ENCODE results near the gene HMGB1. TPM values are rescaled to one million over a fixed set of nuclear protein-coding genes. Genes with fewer than 3 reads are reported as not detected.

HMGB1 gene
- total and polyA plus RNA-seq, 8 donors, result 29.5 to 479 (median 339) TPM

DNA sequence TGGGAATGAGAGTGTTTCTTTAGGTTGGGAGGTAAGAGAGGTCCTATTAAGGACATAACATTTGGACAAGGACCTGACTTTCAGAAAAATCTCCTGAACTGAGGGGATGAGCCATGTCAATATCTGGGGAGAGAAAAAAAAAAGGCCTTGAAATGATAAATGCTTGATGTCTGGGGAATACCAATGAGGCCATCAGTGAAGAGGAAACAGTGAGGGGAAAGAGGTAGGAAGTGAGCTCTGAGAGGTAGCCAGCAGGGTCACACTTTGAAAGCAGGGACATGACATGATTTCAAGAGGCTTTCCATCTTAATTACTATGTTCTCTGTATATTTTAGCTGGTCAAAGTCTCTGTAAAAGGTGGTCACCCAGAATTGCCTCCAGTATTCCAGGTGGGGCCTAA, 53.4 kb downstream of the HMGB1 start:
- no peaks in the 10 kb centered on the region for H3K36me3 ChIP-seq
- intact Hi-C loops (cut with DNase I; ENCODE audit: low total_unique reads), result no loop called here
- no peak overlapping the region for H3K27ac ChIP-seq
- peaks cover 6 to 26% (median 17%) of the 10 kb centered on the region in 4 donors for H3K4me1 ChIP-seq
- H3K27me3 ChIP-seq, result no peaks in the 10 kb centered on the region
- H3K9me3 ChIP-seq, result no peaks in the 10 kb centered on the region
- TF ChIP-seq EP300 (IDR thresholded peaks at IDR 0.05) (no peak), POLR2AphosphoS5 (IDR thresholded peaks at IDR 0.05) (no peak), POLR2A (IDR thresholded peaks at IDR 0.05) (no peak)
- TF ChIP-seq, protein P1, sequence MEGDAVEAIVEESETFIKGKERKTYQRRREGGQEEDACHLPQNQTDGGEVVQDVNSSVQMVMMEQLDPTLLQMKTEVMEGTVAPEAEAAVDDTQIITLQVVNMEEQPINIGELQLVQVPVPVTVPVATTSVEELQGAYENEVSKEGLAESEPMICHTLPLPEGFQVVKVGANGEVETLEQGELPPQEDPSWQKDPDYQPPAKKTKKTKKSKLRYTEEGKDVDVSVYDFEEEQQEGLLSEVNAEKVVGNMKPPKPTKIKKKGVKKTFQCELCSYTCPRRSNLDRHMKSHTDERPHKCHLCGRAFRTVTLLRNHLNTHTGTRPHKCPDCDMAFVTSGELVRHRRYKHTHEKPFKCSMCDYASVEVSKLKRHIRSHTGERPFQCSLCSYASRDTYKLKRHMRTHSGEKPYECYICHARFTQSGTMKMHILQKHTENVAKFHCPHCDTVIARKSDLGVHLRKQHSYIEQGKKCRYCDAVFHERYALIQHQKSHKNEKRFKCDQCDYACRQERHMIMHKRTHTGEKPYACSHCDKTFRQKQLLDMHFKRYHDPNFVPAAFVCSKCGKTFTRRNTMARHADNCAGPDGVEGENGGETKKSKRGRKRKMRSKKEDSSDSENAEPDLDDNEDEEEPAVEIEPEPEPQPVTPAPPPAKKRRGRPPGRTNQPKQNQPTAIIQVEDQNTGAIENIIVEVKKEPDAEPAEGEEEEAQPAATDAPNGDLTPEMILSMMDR (IDR thresholded peaks at IDR 0.05), result no peak
- H3K4me3 ChIP-seq, result no peak overlapping the region
- DNase-seq, result no peak

DNA sequence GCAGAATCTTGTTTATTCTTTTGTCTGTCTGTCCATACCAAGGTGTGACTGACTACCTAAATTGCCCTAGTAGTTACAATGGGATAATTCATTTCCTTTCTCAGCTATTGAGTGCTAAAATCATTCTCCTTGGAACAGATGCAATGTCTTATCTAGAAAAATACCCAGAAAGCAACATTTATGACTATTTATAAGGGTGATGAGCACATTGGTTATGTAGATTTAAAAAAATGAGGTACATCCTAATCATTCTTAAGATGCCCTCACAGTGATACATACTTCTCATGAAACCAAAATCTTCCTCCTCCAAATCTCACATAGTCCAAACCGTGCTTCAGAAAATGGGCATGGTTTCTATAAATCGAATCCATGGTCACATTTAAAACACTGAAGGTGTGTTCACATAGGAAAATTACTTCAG, 55.0 kb downstream of the HMGB1 start:
- no peak overlapping the region for H3K4me3 ChIP-seq
- no peak for DNase-seq
- intact Hi-C loops (cut with DNase I; ENCODE audit: low total_unique reads), result no loop called here
- 88 to 95% (median 93%) methylated on average over 2 of the region's 2 CpGs for WGBS, 5 donors
- H3K36me3 ChIP-seq, result no peaks in the 10 kb centered on the region
- peaks cover 6 to 26% (median 17%) of the 10 kb centered on the region in 4 donors for H3K4me1 ChIP-seq
- peak overlapping the region in 3 of 5 donors; percentile 85 to 91 (median 86) for H3K27ac ChIP-seq
- TF ChIP-seq POLR2AphosphoS5 (IDR thresholded peaks at IDR 0.05), result no peak
- TF ChIP-seq, protein P1 (IDR thresholded peaks at IDR 0.05), result no peak
- TF ChIP-seq EP300 (IDR thresholded peaks at IDR 0.05), result no peak
- TF ChIP-seq POLR2A (IDR thresholded peaks at IDR 0.05), result no peak
- no peaks in the 10 kb centered on the region for H3K27me3 ChIP-seq
- H3K9me3 ChIP-seq, result no peaks in the 10 kb centered on the region

DNA sequence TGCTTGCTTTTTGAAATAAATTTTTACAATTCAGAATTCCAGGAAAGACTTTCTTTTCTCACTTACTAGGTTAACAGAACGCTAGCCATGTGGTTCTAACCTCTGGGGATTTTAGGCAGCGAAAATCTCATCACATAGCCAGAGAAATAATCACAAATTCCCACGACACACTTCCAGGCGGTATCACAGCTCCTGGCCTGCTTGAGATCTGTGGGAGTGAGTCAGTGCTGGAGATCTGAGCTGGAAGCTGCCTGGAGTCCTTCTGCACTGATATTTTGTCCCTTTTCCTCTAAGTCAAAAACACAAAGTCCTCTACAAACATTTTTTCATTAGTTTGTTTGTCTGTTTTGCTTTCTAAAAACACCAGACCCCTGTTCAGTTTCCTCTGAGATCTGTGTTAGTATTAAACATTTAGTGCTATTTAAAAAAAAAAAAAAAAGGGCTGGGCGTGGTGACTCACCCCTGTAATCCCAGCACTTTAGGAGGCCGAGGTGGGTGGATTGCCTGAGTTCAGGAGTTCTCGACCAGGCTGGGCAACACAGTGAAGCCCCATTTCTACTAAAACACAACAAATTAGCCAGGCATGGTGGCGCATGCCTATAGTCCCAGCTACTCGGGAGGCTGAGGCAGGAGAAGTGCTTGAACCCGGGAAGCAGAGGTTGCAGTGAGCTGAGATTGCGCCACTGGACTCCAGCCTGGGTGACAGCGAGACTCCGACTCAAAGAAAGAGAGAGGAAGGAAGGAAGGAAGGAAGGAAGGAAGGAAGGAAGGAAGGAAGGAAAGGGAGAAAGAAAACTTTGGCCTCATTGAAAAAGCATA, 55.6 kb downstream of the HMGB1 start:
- H3K27me3 ChIP-seq, result no peaks in the 10 kb centered on the region
- peak in 1 of 2 donors; percentile 26 for DNase-seq
- intact Hi-C loops (cut with DNase I; ENCODE audit: low total_unique reads), result no loop called here
- no peaks in the 10 kb centered on the region for H3K36me3 ChIP-seq
- no peaks in the 10 kb centered on the region for H3K9me3 ChIP-seq
- peak overlapping the region in 4 of 5 donors; percentile 85 to 91 (median 86) for H3K27ac ChIP-seq
- H3K4me1 ChIP-seq, result peaks cover 6 to 26% (median 17%) of the 10 kb centered on the region in 4 donors
- 64 to 83% (median 79%) methylated on average over 13 of the region's 13 CpGs for WGBS, 5 donors
- H3K4me3 ChIP-seq, result no peak overlapping the region
- TF ChIP-seq POLR2AphosphoS5 (IDR thresholded peaks at IDR 0.05) (no peak), EP300 (IDR thresholded peaks at IDR 0.05) (no peak)
- TF ChIP-seq, protein P1 (IDR thresholded peaks at IDR 0.05), result no peak

DNA sequence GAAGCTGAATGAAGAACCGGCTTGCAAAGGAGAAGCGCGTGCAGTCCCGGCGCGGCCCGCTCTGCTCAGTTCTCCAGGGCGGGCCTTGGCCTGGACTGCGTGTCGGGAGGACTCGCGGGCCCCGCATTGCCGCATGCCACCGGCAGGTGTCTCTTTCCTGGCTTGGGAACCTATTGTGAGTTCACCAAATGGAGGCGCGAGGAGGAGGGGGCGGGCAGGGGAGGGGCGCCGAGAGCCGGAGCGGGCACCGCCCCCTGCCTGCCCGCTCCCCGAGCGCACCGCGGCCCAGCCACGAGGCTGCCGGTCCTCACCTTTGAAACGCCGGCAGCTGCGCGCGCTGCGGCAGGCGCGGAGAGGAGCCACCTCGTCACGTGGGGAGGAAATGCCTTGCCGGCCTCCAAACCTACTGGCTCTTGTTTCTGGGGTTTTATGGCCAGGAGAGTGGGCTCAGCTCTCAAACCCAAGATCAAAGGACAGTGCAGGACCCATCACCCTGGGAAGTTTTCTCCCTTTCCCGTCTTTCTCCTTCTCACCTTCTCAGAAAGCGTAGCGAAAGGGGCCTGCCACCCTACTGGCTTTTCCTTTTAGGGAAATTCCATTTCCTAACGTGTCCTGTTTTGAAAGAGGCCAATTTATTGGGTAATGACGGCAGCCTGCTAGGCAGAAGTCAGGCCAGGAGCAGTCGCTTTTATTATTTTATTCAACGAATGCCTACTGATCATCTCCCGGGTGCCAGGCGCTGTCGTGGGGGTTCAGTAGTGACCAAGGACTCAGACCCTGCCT, 57.2 kb downstream of the HMGB1 start:
- Histone ChIP-seq H3K9me3 (no peaks in the 10 kb centered on the region), H3K27ac (peak overlapping the region; percentile 75 to 91 (median 86)), H3K36me3 (no peaks in the 10 kb centered on the region), H3K4me3 (peak overlapping the region; percentile 24 to 36 (median 32)), H3K4me1 (peaks cover 6 to 26% (median 17%) of the 10 kb centered on the region in 4 donors), H3K27me3 (no peaks in the 10 kb centered on the region)
- intact Hi-C loops (cut with DNase I; ENCODE audit: low total_unique reads), result no loop called here
- peak; percentile 96 to 97 for DNase-seq
- peak; percentile 60 to 74 (median 66) for TF ChIP-seq POLR2AphosphoS5 (IDR thresholded peaks at IDR 0.05)
- no peak for TF ChIP-seq EP300 (IDR thresholded peaks at IDR 0.05)
- no peak for TF ChIP-seq POLR2A (IDR thresholded peaks at IDR 0.05)
- TF ChIP-seq, protein P1 (IDR thresholded peaks at IDR 0.05), result peak in 5 of 7 experiments; percentile 68 to 98 (median 94)
- WGBS, 5 donors, result 15 to 20% (median 17%) methylated on average over 43 to 51 of the region's 51 CpGs

All from stomach (tissue), 9 donors.